ENCODE data around the gene SPATA45.
"Not testable (repeated sequence)": the region's sequence is repeated elsewhere in the genome, so short reads cannot be mapped to it uniquely, and the experiment has no call there.

Gene SPATA45

GRCh38 chr1:212847549-212847948 is at the start of gene SPATA45:
Gene SPATA45 (minus strand): TSS chr1:212847649. CDS start chr1:212836149, 11,500 bp downstream.
- no peak for DNase-seq

- no peak for DNase-seq
Measured at GRCh38 chr1:212892108-212892507, 44.7 kb upstream of the SPATA45 start.

- DNase-seq = no peak
Measured at GRCh38 chr1:212884592-212884991, 37.1 kb upstream of the SPATA45 start.

GRCh38 chr1:212879947-212880690 is 32.7 kb upstream of the SPATA45 start:
- DNase-seq = no peak

DNA sequence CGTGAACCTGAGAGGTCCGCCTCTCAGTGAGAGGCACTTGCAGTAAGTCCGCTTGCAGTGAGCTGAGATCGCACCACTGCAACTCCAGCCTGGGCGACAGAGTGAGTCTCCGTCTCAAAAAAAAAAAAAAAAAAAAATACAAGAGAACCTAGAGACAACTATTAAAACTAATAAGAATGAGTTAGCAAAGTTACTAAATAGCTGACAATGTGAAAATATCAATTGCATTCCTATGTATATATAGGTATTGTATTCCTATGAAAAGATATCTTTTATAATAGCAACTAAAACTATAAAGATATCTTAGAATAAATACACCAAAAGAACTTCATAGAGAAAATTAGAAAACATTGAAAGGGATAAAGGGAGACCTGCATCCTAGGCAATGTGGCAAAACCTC is 31.0 kb upstream of the SPATA45 start:
- DNase-seq = no peak

- DNase-seq = no peak
Measured at GRCh38 chr1:212873518-212873917, 26.1 kb upstream of the SPATA45 start.

DNA sequence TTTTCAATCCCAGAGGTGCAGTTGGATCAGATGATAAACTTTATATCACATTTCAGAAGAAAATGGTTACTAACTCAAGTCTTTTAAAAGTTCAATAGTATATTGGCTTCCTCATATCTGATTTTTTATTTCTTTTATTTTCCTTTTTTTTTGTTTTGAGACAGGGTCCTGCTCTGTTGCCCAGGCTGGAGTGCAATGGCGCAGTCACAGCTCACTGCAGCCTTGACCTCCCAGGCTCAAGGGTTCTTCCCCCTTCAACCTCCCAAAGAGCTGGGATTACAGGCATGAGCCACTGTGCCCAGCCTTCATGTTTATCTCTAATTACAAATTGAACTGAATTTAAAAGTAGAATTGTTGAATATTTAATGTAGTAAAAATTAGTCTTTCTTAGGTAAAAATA is 24.5 kb upstream of the SPATA45 start:
- DNase-seq = no peak

GRCh38 chr1:212867192-212867591 is 19.7 kb upstream of the SPATA45 start:
- no peak for DNase-seq

DNA sequence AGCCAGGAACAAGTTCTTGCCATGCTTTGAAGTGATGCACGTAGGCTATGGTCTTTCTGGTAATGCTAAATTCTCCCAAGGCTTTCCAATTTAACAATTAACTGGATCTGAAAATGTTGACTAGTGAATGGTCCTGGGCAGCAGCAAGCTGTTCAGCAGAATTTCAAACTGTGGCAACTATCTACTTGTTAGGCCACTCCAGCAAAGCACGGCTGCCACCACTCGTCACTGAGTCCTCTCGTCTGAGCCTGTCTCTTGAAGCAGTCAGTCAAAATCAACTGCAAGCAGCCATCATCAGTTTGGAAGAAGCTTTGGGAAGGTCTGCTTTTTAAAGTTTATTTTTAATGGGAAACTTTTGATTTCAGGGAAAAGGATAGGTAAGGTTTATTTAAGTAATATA is 16.8 kb upstream of the SPATA45 start:
- DNase-seq = no peak

GRCh38 chr1:212863345-212863744 is 15.9 kb upstream of the SPATA45 start:
- not testable (repeated sequence) for DNase-seq

DNA sequence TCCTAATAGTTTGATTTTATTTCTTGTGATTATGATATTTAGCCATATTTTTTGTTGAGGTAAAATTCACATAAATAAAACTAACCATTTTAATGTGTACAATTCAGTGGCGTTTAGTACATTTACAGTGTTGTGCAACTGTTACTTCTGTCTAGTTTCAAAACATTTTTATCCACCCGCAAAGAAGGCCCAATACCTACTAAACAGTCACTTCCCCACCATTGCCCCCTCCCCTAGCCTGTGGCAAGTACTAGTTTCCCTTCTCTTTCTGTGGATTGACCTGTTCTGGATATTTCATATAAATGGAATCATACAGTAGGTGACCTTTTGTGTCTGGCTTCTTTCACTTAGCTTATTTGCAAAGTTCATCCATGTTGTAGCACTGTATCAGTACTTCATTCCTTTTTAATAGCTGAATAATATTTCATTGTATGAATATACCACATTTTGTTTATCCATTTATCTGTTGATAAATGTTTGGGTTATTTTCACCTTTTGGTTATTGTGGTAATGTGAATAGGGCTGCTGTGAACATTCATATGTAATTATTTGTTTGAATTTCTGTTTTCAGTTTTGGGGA is 14.8 kb upstream of the SPATA45 start:
- DNase-seq = peak; percentile 32

DNA sequence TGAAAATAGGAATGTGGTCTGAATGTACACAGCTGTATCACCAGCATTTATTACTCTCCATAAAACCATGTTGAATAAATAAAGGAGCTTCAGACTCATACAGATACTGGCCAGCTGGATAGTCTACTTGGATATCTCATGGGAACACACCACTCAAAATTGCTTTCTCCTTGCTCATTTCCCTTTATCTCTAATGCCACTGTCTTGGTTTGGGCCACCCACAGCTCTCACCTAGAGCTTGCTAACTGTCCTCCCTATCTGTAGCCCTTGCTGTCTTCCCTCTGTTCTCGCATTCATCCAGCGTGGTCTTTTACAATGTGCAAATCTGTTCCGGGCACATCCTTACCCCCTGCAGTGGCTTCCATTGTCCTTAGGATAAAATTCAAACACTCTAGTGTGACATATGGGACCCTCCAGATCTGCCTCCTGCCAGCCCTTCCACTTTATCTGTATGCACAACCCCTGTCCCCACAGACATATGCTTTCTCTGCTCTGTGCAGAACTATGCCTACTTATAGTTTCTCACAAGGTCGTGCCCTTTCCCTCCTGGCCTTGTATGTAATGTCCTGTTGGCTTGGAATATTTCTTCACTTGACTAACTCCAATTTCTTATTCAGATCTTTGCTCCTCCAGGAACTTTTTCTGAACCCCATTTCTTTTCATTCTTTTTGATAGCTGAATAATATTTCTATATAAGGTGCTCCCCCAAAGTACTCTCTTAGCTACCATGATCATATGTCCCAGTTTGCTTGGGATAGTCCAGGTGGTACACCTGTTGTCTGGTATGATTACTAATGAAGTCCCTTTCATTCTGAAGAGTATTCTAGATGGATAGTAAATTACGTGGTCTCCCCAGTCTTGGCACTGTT is 13.5 kb upstream of the SPATA45 start:
- no peak for DNase-seq

DNA sequence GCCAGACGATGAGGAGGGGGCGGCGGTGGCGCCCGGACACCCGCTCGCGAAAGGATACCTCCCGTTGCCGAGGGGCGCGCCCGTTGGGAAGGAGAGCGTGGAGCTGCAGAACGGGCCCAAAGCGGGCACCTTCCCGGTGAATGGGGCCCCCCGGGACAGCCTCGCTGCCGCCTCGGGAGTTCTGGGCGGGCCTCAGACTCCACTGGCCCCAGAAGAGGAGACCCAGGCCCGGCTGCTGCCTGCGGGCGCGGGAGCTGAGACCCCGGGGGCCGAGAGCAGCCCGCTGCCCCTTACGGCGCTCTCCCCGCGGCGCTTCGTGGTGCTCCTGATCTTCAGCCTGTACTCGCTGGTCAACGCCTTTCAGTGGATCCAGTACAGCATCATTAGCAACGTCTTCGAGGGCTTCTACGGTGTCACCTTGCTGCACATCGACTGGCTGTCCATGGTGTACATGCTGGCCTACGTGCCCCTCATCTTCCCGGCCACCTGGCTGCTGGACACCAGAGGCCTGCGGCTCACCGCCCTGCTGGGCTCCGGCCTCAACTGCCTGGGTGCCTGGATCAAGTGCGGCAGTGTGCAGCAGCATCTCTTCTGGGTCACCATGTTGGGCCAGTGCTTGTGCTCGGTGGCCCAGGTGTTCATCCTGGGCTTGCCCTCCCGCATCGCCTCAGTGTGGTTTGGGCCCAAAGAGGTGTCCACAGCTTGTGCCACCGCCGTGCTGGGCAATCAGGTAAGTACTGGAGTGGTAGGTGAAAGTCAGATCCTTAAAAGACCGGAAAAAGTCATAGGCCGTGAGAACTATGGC is 11.2 kb upstream of the SPATA45 start:
- peak; percentile 19 for DNase-seq

DNA sequence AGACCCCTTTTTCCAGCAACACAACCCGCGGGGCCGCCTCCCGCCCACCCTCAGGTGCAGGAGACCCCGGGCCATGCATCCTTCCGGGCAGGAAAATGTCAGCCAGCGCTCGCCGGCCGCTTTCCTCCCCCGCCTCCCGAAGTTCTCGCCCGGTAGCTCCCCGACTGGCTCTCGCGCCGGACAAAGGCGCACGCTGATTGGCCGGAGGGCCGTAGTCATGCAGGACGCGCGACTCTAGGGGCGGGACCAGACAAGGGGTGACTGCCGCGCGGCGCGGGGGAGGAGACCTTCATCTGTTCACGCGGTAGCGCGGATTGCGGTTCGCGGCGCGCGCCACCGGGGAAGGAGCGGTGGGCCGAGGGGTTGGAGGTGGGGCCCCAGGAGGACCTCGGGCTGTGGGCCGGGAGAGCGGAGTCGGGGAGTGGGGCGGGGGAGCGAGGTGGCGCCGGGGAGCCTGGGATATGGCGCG is 10.6 kb upstream of the SPATA45 start, which contains the start of gene FLVCR1:
Gene FLVCR1, plus strand, starts transcription at position 284 of the 469 bp plus-strand sequence. Its CDS starts 178 bp downstream, at position 462.
- peak; percentile 97 for DNase-seq

GRCh38 chr1:212856755-212857154 is 9.3 kb upstream of the SPATA45 start:
- DNase-seq = no peak

DNA sequence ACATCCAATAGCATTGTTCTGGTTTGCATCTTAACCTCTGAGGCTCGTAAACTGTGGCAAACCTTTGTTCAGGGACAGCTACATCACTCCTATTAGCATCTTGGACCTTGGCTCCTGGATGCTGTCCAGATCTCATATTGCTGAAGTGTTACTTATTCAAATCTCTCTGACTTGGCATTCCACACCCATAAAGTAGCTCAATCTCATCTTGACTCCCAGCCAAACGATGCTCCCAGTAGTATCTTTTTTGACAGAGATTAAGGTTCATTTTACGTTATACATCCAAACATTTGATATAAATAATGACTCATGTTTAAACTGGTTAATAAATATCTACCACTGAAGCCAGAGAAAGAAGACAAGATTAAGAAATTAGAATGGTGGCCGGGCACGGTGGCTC is 6.2 kb upstream of the SPATA45 start:
- DNase-seq = no peak

DNA sequence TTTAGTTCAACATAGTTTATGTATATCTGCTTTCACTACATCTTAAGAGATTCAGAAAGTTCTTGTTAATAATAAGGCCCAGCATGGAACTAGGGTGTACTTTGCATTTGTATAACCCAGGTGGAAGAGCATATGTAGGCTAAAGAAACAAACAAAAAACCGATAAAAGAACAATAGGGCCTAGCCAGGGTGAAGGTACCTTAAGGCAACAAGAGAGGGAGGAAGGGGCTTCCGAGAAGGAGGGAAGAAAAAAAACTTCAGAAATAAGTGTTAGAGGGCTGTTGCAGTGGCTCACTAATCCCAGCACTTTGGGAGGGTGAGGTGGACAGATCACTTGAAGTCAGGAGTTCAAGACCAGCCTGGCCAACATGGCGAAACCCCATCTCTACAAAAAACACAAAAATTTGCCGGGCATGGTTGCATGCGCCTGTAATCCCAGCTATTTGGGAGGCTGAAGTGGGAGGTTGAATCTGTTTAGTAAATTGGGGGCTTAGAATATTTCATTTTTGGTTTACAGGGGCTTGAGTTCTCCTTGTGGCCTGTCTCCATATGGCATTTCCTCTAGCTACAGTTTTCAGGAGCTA is 4.7 kb upstream of the SPATA45 start:
- DNase-seq = no peak

- DNase-seq = not testable (repeated sequence)
Measured at GRCh38 chr1:212844521-212844920, 2.9 kb downstream of the SPATA45 start.

GRCh38 chr1:212838145-212838544 is 9.3 kb downstream of the SPATA45 start:
- DNase-seq = no peak

DNA sequence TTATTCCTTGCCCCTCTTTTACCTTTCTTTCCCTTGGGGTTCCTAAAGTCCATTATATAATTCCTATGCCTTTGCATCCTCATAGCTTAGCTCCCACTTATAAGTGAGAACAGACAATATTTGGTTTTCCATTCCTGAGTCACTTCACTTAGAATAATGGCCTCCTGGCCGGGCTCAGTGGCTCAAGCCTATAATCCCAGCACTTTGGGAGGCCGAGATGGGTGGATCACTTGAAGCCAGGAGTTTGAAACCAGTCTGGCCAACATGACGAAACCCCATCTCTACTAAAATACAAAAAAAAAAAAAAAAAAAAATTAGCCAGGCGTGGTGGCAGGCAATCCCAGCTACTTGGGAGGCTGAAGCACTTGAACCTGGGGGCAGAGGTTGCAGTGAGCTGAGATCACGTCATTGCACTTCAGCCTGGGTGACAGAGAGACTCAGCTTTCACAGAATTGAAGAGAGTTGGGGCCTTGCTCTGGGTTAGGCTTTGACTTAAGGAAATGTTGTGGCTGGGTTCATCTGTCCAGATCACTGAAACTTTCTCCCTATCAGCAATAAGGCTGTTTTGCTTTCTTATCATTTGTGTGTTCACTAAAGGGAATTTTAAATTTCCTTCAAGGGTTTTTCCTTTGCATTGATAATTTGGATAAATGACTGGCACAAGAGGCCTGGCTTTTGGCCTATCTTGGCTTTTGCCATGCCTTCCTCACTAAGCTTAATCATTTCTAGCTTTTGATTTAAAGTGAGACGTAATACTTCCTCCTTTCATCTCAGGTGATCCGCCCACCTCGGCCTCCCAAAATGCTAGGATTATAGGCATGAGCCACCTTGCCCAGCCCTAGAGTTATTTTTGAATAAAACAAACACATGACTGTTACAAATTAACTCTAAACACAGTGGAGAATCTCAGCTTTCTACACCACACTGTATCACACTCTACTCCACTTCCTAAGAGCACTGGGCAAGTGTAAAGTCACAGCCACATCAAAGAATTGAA is 13.9 kb downstream of the SPATA45 start:
- DNase-seq = not testable (repeated sequence)

GRCh38 chr1:212828395-212828794 is 19.1 kb downstream of the SPATA45 start:
- no peak for DNase-seq

Data from suppressor macrophage treated with lipopolysaccharide for 4 hours (primary cell).